Measurements from ENCODE around the gene AGBL4.
"Not testable (repeated sequence)": the region's sequence is repeated elsewhere in the genome, so short reads cannot be mapped to it uniquely, and the experiment has no call there.

Gene AGBL4

DNA sequence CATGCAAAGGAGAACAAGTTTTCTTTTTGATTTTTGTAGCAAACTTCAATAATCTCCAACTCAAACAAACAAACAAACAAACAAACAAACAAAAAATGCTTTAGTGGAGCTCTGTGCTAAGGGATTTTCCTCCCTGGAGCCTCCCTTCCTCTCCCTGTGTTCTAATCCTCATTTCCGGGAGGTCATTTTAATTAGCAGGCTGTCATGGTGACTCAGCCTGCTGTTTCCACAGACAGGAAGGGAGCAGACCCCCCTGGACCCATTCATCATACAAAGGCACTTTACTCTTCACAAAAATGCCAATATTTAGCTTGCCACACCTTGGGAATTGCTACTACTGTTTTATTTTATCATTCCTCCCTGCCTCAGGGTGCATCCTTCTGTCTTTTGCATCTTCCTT is 1490.8 kb downstream of the AGBL4 start:
- H3K27ac ChIP-seq (ENCODE audit: low read depth, low read length): no peak overlapping the region
- H3K79me2 ChIP-seq (ENCODE audit: control insufficient read depth, insufficient read depth, low read length, unreplicated experiment): no peaks in the 10 kb centered on the region
- H3K36me3 ChIP-seq (ENCODE audit: insufficient read depth, low read length): no peaks in the 10 kb centered on the region
- no peaks in the 10 kb centered on the region for H3K4me1 ChIP-seq (ENCODE audit: control insufficient read depth, insufficient read depth, low read length, unreplicated experiment)
- H2AFZ ChIP-seq (ENCODE audit: low read length, unreplicated experiment): no peak overlapping the region
- H3K27me3 ChIP-seq (ENCODE audit: insufficient read depth, low read length): peaks cover 37% of the 10 kb centered on the region
- H3K4me3 ChIP-seq (ENCODE audit: low read depth, low read length): no peak overlapping the region

DNA sequence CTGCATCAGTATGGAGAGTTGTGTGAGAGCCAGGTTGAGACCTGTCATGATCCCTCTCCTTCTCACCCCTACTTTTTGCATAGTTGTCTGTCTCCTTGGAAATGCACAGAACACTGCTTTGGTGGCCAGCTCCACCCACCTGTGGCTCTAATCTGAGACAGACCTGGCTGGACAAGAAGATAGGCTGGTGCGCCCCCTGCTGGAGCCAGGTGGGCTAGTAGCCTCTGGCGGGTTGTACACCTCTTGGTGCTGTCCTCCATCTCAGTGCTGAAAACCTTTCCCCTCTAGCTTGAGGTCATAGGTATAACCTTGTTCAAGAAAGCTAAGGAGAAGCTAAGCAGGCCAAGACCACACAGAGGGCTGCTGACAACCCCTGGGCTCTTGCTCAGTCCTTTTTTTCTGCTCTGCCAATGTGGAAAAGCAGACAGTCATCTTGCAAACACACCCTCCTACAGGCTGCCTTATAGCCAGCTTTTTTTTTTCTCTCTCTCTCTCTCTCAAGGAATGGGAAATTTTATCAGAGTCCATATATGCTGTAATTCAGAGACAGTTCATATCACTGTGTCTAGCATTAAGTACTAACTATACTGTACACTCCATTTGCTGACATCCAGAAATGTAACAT is 1492.9 kb downstream of the AGBL4 start:
- H3K4me3 ChIP-seq (ENCODE audit: low read depth, low read length): no peak overlapping the region
- H3K27me3 ChIP-seq (ENCODE audit: insufficient read depth, low read length): peaks cover 29% of the 10 kb centered on the region
- no peaks in the 10 kb centered on the region for H3K79me2 ChIP-seq (ENCODE audit: control insufficient read depth, insufficient read depth, low read length, unreplicated experiment)

DNA sequence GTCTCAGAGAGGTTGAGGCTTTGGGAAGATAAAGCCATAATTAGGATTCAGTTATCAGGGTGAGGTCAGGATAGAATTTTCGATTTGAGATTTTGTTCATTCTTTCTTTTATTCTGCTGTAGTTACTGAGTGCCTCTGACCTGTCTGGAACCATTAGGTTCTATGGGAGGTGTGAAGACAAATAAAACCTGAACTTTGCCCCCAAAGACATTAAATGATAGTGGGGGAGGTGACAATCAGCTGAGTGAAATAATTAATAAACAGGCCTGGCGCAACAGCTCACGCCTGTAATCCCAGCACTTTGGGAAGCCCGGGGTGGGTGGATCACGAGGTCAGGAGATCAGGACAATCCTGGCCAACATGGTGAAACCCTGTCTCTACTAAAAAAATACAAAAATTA is 1496.7 kb downstream of the AGBL4 start:
- H3K4me1 ChIP-seq (ENCODE audit: control insufficient read depth, insufficient read depth, low read length, unreplicated experiment): no peaks in the 10 kb centered on the region
- no peak overlapping the region for H2AFZ ChIP-seq (ENCODE audit: low read length, unreplicated experiment)
- no peak overlapping the region for H3K27ac ChIP-seq (ENCODE audit: low read depth, low read length)
- H3K79me2 ChIP-seq (ENCODE audit: control insufficient read depth, insufficient read depth, low read length, unreplicated experiment): no peaks in the 10 kb centered on the region
- H3K4me3 ChIP-seq (ENCODE audit: low read depth, low read length): no peak overlapping the region
- H3K27me3 ChIP-seq (ENCODE audit: insufficient read depth, low read length): peaks cover 28% of the 10 kb centered on the region
- H3K36me3 ChIP-seq (ENCODE audit: insufficient read depth, low read length): no peaks in the 10 kb centered on the region

More for the DNA sequence above, 1492.9 kb downstream of the AGBL4 start:
- H3K27ac ChIP-seq (ENCODE audit: low read depth, low read length): no peak overlapping the region
- H3K36me3 ChIP-seq (ENCODE audit: insufficient read depth, low read length): no peaks in the 10 kb centered on the region
- no peaks in the 10 kb centered on the region for H3K4me1 ChIP-seq (ENCODE audit: control insufficient read depth, insufficient read depth, low read length, unreplicated experiment)
- no peak overlapping the region for H2AFZ ChIP-seq (ENCODE audit: low read length, unreplicated experiment)

DNA sequence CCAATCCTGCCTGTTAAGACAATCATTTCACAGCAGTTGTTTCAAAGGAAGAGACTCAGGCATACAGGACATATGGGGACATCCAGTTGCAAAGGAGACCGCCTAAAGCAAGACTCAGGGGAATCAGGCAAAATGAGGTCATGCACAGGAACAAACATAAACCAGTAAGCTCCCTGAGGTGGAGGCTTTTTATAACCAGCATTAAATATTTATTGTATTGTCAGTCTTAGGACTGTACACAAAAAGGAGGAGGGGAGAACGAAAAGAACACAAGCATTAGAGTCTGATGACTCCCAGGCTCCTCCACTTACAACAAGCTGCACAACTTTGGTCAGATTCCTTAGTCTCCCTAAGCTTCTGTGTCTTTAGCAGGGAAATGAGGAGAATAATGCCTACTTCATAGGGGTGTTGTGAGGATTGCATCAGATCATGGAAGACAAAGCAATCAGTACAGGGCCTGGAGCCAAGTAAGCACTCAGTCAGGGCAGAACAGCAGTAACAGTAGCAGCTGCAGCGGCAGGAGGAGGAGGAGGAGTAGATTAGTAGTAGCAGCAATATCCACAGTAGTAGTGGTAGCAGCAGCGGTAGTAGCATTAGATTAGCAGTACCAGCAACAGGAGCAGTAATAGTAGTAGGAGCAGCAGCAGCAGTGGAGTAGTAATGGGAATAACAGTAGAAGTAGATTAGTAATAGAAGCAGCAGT is 1497.6 kb downstream of the AGBL4 start:
- Histone ChIP-seq H3K27me3 (ENCODE audit: insufficient read depth, low read length) (peaks cover 32% of the 10 kb centered on the region), H3K36me3 (ENCODE audit: insufficient read depth, low read length) (no peaks in the 10 kb centered on the region), H3K4me3 (ENCODE audit: low read depth, low read length) (no peak overlapping the region), H3K4me1 (ENCODE audit: control insufficient read depth, insufficient read depth, low read length, unreplicated experiment) (no peaks in the 10 kb centered on the region), H3K79me2 (ENCODE audit: control insufficient read depth, insufficient read depth, low read length, unreplicated experiment) (no peaks in the 10 kb centered on the region), H3K27ac (ENCODE audit: low read depth, low read length) (no peak overlapping the region), H2AFZ (ENCODE audit: low read length, unreplicated experiment) (no peak overlapping the region)

DNA sequence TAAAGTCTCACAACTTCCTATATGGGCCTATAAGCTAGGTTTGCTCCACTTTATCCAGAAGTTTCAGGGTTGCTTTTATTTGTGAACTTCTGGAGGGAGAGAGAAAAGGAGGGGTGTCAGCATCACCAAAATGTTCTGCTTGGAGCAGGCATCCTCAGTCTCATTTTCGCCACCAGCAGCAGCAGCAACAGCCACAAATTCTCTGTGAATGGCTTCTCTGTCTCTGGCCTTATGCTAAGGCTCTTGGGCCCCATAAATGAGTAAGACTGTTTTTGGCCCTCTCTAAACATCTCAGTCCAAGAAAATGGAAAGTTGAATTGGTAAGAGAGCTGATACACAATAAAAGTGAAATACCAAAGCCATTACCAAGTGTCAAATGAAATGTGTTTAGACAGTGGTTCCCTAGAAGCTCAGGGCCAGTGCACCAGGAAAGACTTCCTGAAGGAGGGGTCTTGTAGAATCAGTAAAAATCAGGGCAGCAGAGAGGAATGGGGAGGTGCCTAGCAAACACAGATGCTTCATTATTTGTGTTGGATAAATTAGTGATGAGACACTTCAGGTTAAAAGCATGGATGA is 1498.8 kb downstream of the AGBL4 start:
- no peak overlapping the region for H3K27ac ChIP-seq (ENCODE audit: low read depth, low read length)
- peaks cover 37% of the 10 kb centered on the region for H3K27me3 ChIP-seq (ENCODE audit: insufficient read depth, low read length)
- H3K79me2 ChIP-seq (ENCODE audit: control insufficient read depth, insufficient read depth, low read length, unreplicated experiment): no peaks in the 10 kb centered on the region
- no peaks in the 10 kb centered on the region for H3K4me1 ChIP-seq (ENCODE audit: control insufficient read depth, insufficient read depth, low read length, unreplicated experiment)
- no peak overlapping the region for H3K4me3 ChIP-seq (ENCODE audit: low read depth, low read length)
- no peak overlapping the region for H2AFZ ChIP-seq (ENCODE audit: low read length, unreplicated experiment)
- H3K36me3 ChIP-seq (ENCODE audit: insufficient read depth, low read length): no peaks in the 10 kb centered on the region

DNA sequence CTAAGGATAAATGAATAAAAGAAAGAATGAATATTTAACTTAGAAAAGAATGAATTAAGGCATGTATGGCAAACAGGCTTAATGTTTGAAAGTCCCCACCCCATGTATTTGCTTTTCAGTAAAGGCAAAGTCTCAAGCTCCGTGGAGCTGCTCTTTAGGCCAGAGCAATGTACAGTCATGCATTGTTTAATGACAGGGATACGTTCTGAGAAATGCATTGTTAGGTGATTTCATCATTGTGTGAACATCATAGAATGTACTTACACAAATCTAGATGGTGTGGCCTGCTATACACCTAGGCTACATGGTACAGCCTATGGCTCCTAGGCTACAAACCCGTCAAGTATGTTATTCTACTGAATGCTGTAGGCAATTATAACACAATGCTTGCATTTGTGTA is 1500.2 kb downstream of the AGBL4 start:
- Histone ChIP-seq H3K4me3 (ENCODE audit: low read depth, low read length) (no peak overlapping the region), H2AFZ (ENCODE audit: low read length, unreplicated experiment) (no peak overlapping the region), H3K4me1 (ENCODE audit: control insufficient read depth, insufficient read depth, low read length, unreplicated experiment) (no peaks in the 10 kb centered on the region), H3K27me3 (ENCODE audit: insufficient read depth, low read length) (peaks cover 28% of the 10 kb centered on the region), H3K36me3 (ENCODE audit: insufficient read depth, low read length) (no peaks in the 10 kb centered on the region), H3K27ac (ENCODE audit: low read depth, low read length) (no peak overlapping the region), H3K79me2 (ENCODE audit: control insufficient read depth, insufficient read depth, low read length, unreplicated experiment) (no peaks in the 10 kb centered on the region)

DNA sequence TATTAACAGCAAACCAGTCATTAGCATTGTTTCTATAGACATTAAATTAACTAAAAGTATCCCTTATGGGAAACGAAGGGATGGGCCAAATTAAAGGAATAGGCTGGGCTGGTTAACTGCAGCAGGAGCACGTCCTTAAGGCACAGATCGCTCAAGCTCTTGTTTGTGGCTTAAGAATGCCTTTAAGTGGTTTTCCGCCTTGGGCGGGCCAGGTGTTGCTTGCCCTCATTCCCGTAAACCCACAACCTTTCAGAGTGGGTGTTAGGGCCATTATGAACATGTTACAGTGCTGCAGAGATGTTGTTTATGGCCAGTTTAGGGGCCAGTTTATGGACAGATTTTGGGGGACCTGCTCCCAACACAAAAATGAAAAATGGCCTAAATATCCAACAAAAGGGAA is 1503.9 kb downstream of the AGBL4 start:
- not testable (repeated sequence) for H3K27ac ChIP-seq (ENCODE audit: low read depth, low read length); H3K4me1 ChIP-seq (ENCODE audit: control insufficient read depth, insufficient read depth, low read length, unreplicated experiment); H3K79me2 ChIP-seq (ENCODE audit: control insufficient read depth, insufficient read depth, low read length, unreplicated experiment); H3K36me3 ChIP-seq (ENCODE audit: insufficient read depth, low read length); H2AFZ ChIP-seq (ENCODE audit: low read length, unreplicated experiment); H3K4me3 ChIP-seq (ENCODE audit: low read depth, low read length)
- peaks cover 23% of the 10 kb centered on the region for H3K27me3 ChIP-seq (ENCODE audit: insufficient read depth, low read length)

DNA sequence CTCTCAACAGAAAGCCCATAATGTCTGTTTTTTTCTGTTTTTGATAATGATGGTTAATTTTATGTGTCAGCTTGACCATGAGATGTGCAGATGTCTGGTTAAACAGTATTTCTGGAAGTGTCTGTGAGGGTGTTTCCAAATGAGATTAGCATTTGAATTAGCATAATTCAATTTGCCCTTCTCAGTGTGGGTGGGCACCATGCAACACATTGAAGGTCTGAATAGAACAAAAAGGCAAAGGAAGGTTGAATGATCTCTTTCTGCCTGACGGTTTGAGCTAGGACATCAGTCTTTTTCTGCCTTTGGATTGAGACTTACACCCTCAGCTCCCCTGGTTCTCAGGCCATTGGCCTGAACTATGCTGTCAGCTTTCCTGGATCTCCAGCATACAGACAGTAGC is 1516.9 kb downstream of the AGBL4 start:
- H3K79me2 ChIP-seq (ENCODE audit: control insufficient read depth, insufficient read depth, low read length, unreplicated experiment): no peaks in the 10 kb centered on the region
- H3K4me1 ChIP-seq (ENCODE audit: control insufficient read depth, insufficient read depth, low read length, unreplicated experiment): no peaks in the 10 kb centered on the region
- peaks cover 21% of the 10 kb centered on the region for H3K27me3 ChIP-seq (ENCODE audit: insufficient read depth, low read length)
- H3K36me3 ChIP-seq (ENCODE audit: insufficient read depth, low read length): no peaks in the 10 kb centered on the region
- no peak overlapping the region for H2AFZ ChIP-seq (ENCODE audit: low read length, unreplicated experiment)
- no peak overlapping the region for H3K27ac ChIP-seq (ENCODE audit: low read depth, low read length)
- no peak overlapping the region for H3K4me3 ChIP-seq (ENCODE audit: low read depth, low read length)

DNA sequence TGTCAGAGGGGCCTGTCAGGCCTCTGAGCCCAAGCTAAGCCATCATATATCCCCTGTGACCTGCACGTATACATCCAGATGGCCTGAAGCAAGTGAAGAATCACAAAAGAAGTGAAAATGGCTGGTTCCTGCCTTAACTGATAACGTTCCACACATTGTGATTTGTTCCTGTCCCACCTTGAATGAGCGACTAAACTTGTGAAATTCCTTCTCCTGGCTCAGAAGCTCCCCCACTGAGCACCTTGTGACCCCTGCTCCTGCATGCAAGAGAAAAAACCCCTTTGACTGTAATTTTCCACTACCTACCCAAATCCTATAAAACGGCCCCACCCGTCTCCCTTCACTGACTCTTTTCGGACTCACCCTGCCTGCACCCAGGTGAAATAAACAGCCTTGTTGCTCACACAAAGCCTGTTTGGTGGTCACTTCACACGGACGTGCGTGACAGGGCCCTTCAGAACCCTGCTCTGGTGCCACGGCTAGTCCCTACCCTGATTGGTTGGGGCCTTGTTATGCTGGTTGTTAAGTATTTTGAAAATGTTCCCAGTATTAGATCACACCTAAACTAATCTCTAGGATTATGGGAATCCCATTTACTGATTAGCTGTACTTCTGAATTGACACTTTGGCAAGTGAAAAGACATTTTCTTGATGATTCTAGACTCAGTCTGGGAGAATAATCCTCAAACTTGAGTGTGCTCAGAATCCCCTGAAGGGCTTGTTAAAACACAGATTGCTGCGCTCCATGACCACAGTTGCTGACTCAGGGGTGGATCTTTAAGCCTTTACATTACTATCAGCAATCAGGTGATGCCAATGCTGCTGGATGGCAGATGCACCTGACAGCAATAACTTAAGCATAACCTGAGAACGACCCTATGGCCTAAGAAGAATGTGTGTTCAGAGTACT is 1523.0 kb downstream of the AGBL4 start:
- Histone ChIP-seq H2AFZ (ENCODE audit: low read length, unreplicated experiment) (no peak overlapping the region), H3K79me2 (ENCODE audit: control insufficient read depth, insufficient read depth, low read length, unreplicated experiment) (no peaks in the 10 kb centered on the region), H3K27me3 (ENCODE audit: insufficient read depth, low read length) (peaks cover 5% of the 10 kb centered on the region; the same call in 1 of the 2 replicates), H3K4me3 (ENCODE audit: low read depth, low read length) (no peak overlapping the region), H3K27ac (ENCODE audit: low read depth, low read length) (no peak overlapping the region), H3K36me3 (ENCODE audit: insufficient read depth, low read length) (no peaks in the 10 kb centered on the region), H3K4me1 (ENCODE audit: control insufficient read depth, insufficient read depth, low read length, unreplicated experiment) (no peaks in the 10 kb centered on the region)

DNA sequence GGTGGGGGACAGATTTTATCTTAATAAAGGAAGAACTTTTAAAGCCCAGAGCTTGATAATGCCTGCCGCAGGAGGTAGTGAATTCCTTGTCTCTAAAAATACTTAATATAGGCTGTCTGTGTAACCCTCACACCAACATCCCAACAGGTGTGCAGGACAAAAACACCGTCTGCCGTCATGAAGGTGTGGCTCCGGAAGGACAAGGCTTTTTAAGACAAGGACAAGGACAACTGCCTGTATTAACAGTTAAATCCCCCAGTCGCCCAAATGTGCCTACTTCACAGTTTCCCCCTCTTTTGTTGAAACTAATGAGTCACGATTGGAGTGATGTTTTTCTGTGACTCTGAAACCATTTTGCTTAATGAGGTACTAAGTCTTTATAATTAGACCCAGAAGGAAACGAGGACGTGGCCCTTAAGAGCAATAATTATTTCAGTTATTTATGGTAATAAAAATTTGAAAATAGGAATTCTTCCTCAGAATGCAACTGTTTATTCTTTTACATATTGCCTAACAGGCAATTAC is 1524.5 kb downstream of the AGBL4 start:
- no peak overlapping the region for H3K27ac ChIP-seq (ENCODE audit: low read depth, low read length)
- no peaks in the 10 kb centered on the region for H3K36me3 ChIP-seq (ENCODE audit: insufficient read depth, low read length)
- H2AFZ ChIP-seq (ENCODE audit: low read length, unreplicated experiment): no peak overlapping the region
- peaks cover 9% of the 10 kb centered on the region for H3K4me1 ChIP-seq (ENCODE audit: control insufficient read depth, insufficient read depth, low read length, unreplicated experiment)
- H3K4me3 ChIP-seq (ENCODE audit: low read depth, low read length): no peak overlapping the region
- H3K27me3 ChIP-seq (ENCODE audit: insufficient read depth, low read length): no peaks in the 10 kb centered on the region
- no peaks in the 10 kb centered on the region for H3K79me2 ChIP-seq (ENCODE audit: control insufficient read depth, insufficient read depth, low read length, unreplicated experiment)

Data from ACC112 (cell line).